PC-9 (cell line): ENCODE results near the gene CBFA2T3.

Source experiments
- EZH2 ChIP-seq: fragments of 200-600 bp; sonication (generic); IDR thresholded peaks from 2 replicates; pipeline ENCODE4 v1.8.0; 2017; ENCODE audit warnings: antibody characterized with exemption, low read depth
- TF ChIP-seq, protein P1 (sequence below): fragments of 200-600 bp; sonication (generic); conservative IDR thresholded peaks from 2 replicates; pipeline ENCODE4 v1.6.1; 2017; ENCODE audit warnings: mixed run types, antibody characterized with exemption, mild to moderate bottlenecking, moderate library complexity

DNA sequence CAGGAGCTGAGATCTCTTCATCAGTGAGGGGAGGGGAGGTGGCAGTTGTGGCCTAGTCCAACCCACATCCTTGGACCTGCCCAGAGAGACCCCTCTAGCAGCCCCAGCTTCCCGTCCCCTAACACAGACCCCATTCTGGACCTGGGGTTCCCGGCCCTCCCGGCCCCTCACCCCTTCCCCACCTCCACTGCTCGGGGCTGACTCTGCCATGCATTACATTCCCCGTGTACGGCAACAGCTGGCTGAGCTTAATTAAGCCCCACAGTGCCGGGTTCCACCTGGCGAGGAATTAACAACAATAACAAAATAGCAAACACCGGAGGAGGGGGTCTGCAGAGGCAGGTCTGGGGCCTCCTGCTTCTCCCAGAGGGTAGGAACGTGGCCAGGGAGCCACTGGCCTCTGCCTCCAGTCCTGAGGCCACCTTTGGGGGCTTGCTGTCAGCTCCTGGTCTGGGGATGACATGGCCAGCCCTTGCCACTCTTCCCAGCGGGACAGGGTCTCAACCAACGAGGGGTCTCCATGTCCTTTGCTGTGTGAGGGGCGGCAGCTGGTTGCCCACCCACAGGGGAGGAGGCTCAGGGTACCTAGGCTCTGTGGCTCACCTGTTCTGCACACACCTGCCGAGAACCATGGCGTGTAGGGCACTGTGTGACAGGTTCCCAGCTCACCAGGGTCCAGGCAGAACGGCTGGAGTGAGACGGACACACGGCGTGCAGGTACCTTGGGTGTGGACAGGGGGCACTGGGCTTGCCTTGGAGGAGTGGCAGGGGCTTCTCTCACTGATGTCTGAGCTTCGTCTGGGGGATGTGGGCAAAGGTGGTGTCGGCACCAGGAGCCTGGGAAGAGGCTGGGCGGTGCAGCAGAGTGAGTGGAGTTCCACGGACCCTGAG is 46.9 kb upstream of the CBFA2T3 start:
- TF ChIP-seq, protein P1, sequence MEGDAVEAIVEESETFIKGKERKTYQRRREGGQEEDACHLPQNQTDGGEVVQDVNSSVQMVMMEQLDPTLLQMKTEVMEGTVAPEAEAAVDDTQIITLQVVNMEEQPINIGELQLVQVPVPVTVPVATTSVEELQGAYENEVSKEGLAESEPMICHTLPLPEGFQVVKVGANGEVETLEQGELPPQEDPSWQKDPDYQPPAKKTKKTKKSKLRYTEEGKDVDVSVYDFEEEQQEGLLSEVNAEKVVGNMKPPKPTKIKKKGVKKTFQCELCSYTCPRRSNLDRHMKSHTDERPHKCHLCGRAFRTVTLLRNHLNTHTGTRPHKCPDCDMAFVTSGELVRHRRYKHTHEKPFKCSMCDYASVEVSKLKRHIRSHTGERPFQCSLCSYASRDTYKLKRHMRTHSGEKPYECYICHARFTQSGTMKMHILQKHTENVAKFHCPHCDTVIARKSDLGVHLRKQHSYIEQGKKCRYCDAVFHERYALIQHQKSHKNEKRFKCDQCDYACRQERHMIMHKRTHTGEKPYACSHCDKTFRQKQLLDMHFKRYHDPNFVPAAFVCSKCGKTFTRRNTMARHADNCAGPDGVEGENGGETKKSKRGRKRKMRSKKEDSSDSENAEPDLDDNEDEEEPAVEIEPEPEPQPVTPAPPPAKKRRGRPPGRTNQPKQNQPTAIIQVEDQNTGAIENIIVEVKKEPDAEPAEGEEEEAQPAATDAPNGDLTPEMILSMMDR = no peak
- no peak for TF ChIP-seq EZH2
